Gastrocnemius medialis (tissue), 4 donors: ENCODE measurements around the gene CACNA1S.

ENCODE experiments used
- CTCF ChIP-seq, 5 experiments: fragments of 450-650 bp in 3 of 5; fragments of 200-600 bp in 2 of 5; sonication (generic) in 2 of 5; IDR thresholded peaks in 4 of 5; conservative IDR thresholded peaks in 1 of 5; 1 replicate in 4 of 5; 2 replicates in 1 of 5; pipeline ENCODE4 v1.5.1; 2016 to 2019; ENCODE audit warnings: antibody characterized with exemption in 5 of 5, mild to moderate bottlenecking in 3 of 5, moderate library complexity in 3 of 5
- POLR2A ChIP-seq, 2 donors: fragments of 450-650 bp; IDR thresholded peaks; one replicate each; pipeline ENCODE4 v1.6.1; 2017; ENCODE audit warnings: antibody characterized with exemption in 2 of 2, mild to moderate bottlenecking in 2 of 2, moderate library complexity in 2 of 2

DNA sequence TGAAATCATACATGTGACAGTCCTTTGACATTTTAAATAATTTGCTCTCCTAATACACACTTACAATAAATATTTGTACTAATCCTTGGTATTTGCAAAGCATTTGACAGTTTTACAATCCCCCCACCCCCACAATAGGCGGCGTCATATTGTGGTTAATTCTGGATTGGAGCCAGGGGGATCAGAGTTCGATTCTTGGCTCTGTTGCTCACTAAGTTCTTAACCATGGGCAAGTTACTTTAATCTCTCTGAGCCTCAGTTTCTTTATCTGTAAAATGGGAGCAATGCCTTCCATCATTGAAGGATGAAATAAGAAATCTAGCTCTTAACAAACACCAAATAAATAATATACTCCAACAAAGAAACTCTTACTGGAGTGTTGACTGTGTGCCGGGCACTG, 23.8 kb downstream of the CACNA1S start:
- TF ChIP-seq CTCF (IDR thresholded peaks at IDR 0.05 in 4 of 5, conservative IDR thresholded peaks at IDR 0.05 in 1 of 5) = no peak
- no peak for TF ChIP-seq POLR2A (IDR thresholded peaks at IDR 0.05)
